H1 (cell line): ENCODE measurements around the gene PAX7. TPM values are rescaled to one million over a fixed set of nuclear protein-coding genes. Genes with fewer than 3 reads are reported as not detected.

Source experiments
- CTCF ChIA-PET: fragments of 300-600 bp; sonication (Branson Sonifier 250); formaldehyde crosslinking; loops from one replicate; lab custom pipeline; 2021; ENCODE audit not compliant: partially characterized antibody; lab: Charles Lee
- POLR2A ChIA-PET: fragments of 300-600 bp; sonication (Branson Sonifier 250); formaldehyde crosslinking; loops from one replicate; lab custom pipeline; 2021; ENCODE audit warnings: inconsistent platforms; ENCODE audit not compliant: partially characterized antibody; lab: Charles Lee
- DNase-seq, 2 experiments: peaks; one replicate each; pipeline versions ENCODE4 v3.0.0 to v3.0.0-alpha.2; 2010 to 2022; ENCODE audit warnings: low spot score in 2 of 2, low read depth in 1 of 2, mixed read lengths in 1 of 2
- FAIRE-seq: peaks from 2 replicates; lab custom pipeline; 2011; peaks lifted over from hg19 to GRCh38; lab: Jason Lieb, UNC
- H2AFZ ChIP-seq: 2 replicates; pipeline ENCODE4 v1.8.1; 2012; ENCODE audit warnings: low read length, inconsistent platforms
- H2AK5ac ChIP-seq: 2 replicates; pipeline ENCODE4 v1.6.1; 2013; ENCODE audit warnings: low read depth, low read length
- H2BK120ac ChIP-seq: replicated peaks from 2 replicates; pipeline ENCODE3; 2013; ENCODE audit warnings: low read depth, low read length, inconsistent platforms
- H2BK12ac ChIP-seq: 2 replicates; pipeline ENCODE4 v1.6.1; 2013; ENCODE audit warnings: low read depth, low read length
- H2BK15ac ChIP-seq: 2 replicates; pipeline ENCODE4 v1.6.1; 2013; ENCODE audit warnings: low read length
- H2BK20ac ChIP-seq: 2 replicates; pipeline ENCODE4 v1.6.1; 2013; ENCODE audit warnings: low read length
- H2BK5ac ChIP-seq: 2 replicates; pipeline ENCODE4 v1.6.1; 2013; ENCODE audit warnings: low read depth, low read length
- H3K14ac ChIP-seq: 2 replicates; pipeline ENCODE4 v1.6.1; 2013; ENCODE audit warnings: inconsistent platforms; ENCODE audit not compliant: insufficient read length
- H3K18ac ChIP-seq: 2 replicates; pipeline ENCODE4 v1.6.1; 2013; ENCODE audit warnings: low read length; ENCODE audit errors: extremely low read depth
- H3K23ac ChIP-seq: 2 replicates; pipeline ENCODE4 v1.6.1; 2013; ENCODE audit warnings: inconsistent platforms; ENCODE audit not compliant: insufficient read length
- H3K23me2 ChIP-seq: 2 replicates; pipeline ENCODE4 v1.6.1; 2013; ENCODE audit warnings: low read depth, low read length
- H3K27ac ChIP-seq: 2 replicates; pipeline ENCODE4 v1.6.1; 2011; ENCODE audit warnings: low read depth, low read length, inconsistent platforms
- H3K27me3 ChIP-seq, 4 experiments: replicated peaks in 1 of 4; 1 replicate in 1 of 4; 2 replicates in 3 of 4; pipeline versions ENCODE4 v1.6.1 to v1.8.1; 2011 to 2013; ENCODE audit warnings: low read length in 3 of 4, mild to moderate bottlenecking in 3 of 4, inconsistent platforms in 2 of 4, mixed read lengths in 2 of 4, moderate library complexity in 1 of 4; ENCODE audit not compliant: control insufficient read depth in 3 of 4, insufficient read depth in 3 of 4; ENCODE audit errors: extremely low read depth in 1 of 4
- H3K36me3 ChIP-seq, 4 experiments: 2 replicates each; pipeline versions ENCODE4 v1.6.1 to v1.8.1; 2011 to 2013; ENCODE audit warnings: mild to moderate bottlenecking in 4 of 4, low read length in 3 of 4, moderate library complexity in 2 of 4, control low read depth in 1 of 4, inconsistent platforms in 1 of 4; ENCODE audit not compliant: insufficient read depth in 4 of 4, control insufficient read depth in 2 of 4
- H3K4ac ChIP-seq: replicated peaks from 2 replicates; pipeline ENCODE3; 2013; ENCODE audit warnings: low read length, low read depth, mixed read lengths, inconsistent platforms; ENCODE audit not compliant: insufficient read length
- H3K4me1 ChIP-seq, 4 experiments: replicated peaks in 1 of 4; 1 replicate in 1 of 4; 2 replicates in 3 of 4; pipeline versions ENCODE4 v1.6.1 to v1.8.1; 2011 to 2013; ENCODE audit warnings: low read length in 3 of 4, inconsistent platforms in 2 of 4, mixed read lengths in 1 of 4; ENCODE audit not compliant: insufficient read depth in 4 of 4, control insufficient read depth in 3 of 4
- H3K4me2 ChIP-seq, 2 experiments: 2 replicates each; pipeline versions ENCODE4 v1.6.1 to v1.8.1; 2011 to 2013; ENCODE audit warnings: low read depth in 2 of 2, low read length in 2 of 2, control low read depth in 1 of 2, inconsistent platforms in 1 of 2, mild to moderate bottlenecking in 1 of 2; ENCODE audit not compliant: insufficient read depth in 1 of 2
- H3K4me3 ChIP-seq, 4 experiments: fragments of 200-600, 300-600 bp in 1 of 4; sonication (generic), shearing (Covaris generic), sonication (Bioruptor Twin) in 1 of 4; 2 replicates each; pipeline versions ENCODE4 v1.5.1 to v1.8.1; 2011 to 2016; ENCODE audit warnings: low read length in 4 of 4, low read depth in 3 of 4, control low read depth in 2 of 4, inconsistent platforms in 2 of 4, mild to moderate bottlenecking in 2 of 4, mixed read lengths in 1 of 4, moderate library complexity in 1 of 4; ENCODE audit not compliant: insufficient read depth in 2 of 4; ENCODE audit errors: extremely low read depth in 1 of 4
- H3K56ac ChIP-seq: replicated peaks from 2 replicates; pipeline ENCODE3; 2013; ENCODE audit warnings: low read depth, mild to moderate bottlenecking, mixed read lengths, low read length, inconsistent platforms; ENCODE audit not compliant: insufficient read length
- H3K79me1 ChIP-seq: 2 replicates; pipeline ENCODE4 v1.6.1; 2013; ENCODE audit warnings: low read depth, low read length, control low read depth
- H3K79me2 ChIP-seq, 2 experiments: 2 replicates each; pipeline versions ENCODE4 v1.6.1 to v1.8.1; 2012 to 2013; ENCODE audit warnings: low read length in 2 of 2, mild to moderate bottlenecking in 2 of 2, inconsistent platforms in 1 of 2; ENCODE audit not compliant: insufficient read depth in 2 of 2, control insufficient read depth in 1 of 2
- H3K9ac ChIP-seq, 4 experiments: replicated peaks in 1 of 4; 1 replicate in 1 of 4; 2 replicates in 3 of 4; pipeline versions ENCODE4 v1.6.1 to v1.8.1; 2011 to 2013; ENCODE audit warnings: low read depth in 3 of 4, low read length in 3 of 4, control low read depth in 2 of 4, mild to moderate bottlenecking in 2 of 4, moderate library complexity in 2 of 4, inconsistent platforms in 1 of 4; ENCODE audit errors: extremely low read depth in 1 of 4
- H3K9me3 ChIP-seq, 2 experiments: 2 replicates each; pipeline versions ENCODE4 v1.6.1 to v1.8.1; 2012 to 2013; ENCODE audit warnings: mild to moderate bottlenecking in 2 of 2, moderate library complexity in 2 of 2, control low read depth in 1 of 2, inconsistent platforms in 1 of 2, low read depth in 1 of 2, low read length in 1 of 2, mixed read lengths in 1 of 2; ENCODE audit not compliant: insufficient read depth in 2 of 2
- H4K20me1 ChIP-seq, 2 experiments: replicated peaks in 1 of 2; 2 replicates each; pipeline versions ENCODE3 to v1.8.1; 2011 to 2013; ENCODE audit warnings: inconsistent platforms in 2 of 2, low read length in 2 of 2, mild to moderate bottlenecking in 1 of 2; ENCODE audit not compliant: insufficient read depth in 2 of 2, control insufficient read depth in 1 of 2
- H4K5ac ChIP-seq: 2 replicates; pipeline ENCODE4 v1.6.1; 2013; ENCODE audit warnings: low read length, low read depth, mixed read lengths, inconsistent platforms; ENCODE audit not compliant: insufficient read length
- H4K8ac ChIP-seq: 2 replicates; pipeline ENCODE4 v1.8.0; 2013; ENCODE audit warnings: mild to moderate bottlenecking, moderate library complexity, low read length, inconsistent platforms; ENCODE audit not compliant: insufficient read depth; ENCODE audit errors: extremely low read depth
- H4K91ac ChIP-seq: replicated peaks from 2 replicates; pipeline ENCODE3; 2013; ENCODE audit warnings: low read length, mixed read lengths, inconsistent platforms; ENCODE audit not compliant: insufficient read length
- JUN ChIP-seq: IDR thresholded peaks from 2 replicates; pipeline ENCODE4 v1.6.1; 2011; ENCODE audit warnings: low read depth, mild to moderate bottlenecking, improper control_type of control experiment, low read length
- TAF1 ChIP-seq: IDR thresholded peaks from 2 replicates; pipeline ENCODE4 v1.6.1; 2011; ENCODE audit warnings: mild to moderate bottlenecking, low read depth, low read length
- WGBS, 2 experiments: shearing (Covaris generic) in 1 of 2; methylation state at CpG; one replicate each; pipeline versions ENCODE4 v1.1.6 to v1.1.7; 2013 to 2015; ENCODE audit warnings: low lambda C conversion rate in 2 of 2, mixed read lengths in 2 of 2, inconsistent platforms in 1 of 2, low coverage in 1 of 2, missing lambda C conversion rate in 1 of 2; ENCODE audit not compliant: insufficient replicate concordance in 2 of 2, insufficient coverage in 1 of 2, insufficient read length in 1 of 2; ENCODE audit errors: extremely low coverage in 1 of 2, missing lambda C conversion rate in 1 of 2; 5-methylcytosine and 5-hydroxymethylcytosine counted together
- polyA plus RNA-seq, 7 experiments: library from polyadenylated mRNA; depleted of rRNA in 3 of 7; stranded (reverse) in 5 of 7; unstranded in 2 of 7; fragments of >200 nt in 5 of 7; fragments of 200-250 nt in 2 of 7; gene quantifications; 1 replicate in 5 of 7; 2 replicates in 1 of 7; 4 replicates in 1 of 7; pipeline versions ENCODE4 v1.2.1 to v1.2.3, GENCODE V29; 2011 to 2013; ENCODE audit warnings: missing spikeins in 2 of 7, mixed read lengths in 2 of 7
- total RNA-seq: library from RNA; stranded (reverse); fragmentation: NEBNext Ultra II Directional; extraction: Animal tissue kit (Norgen Biotek cat#: 25700); gene quantifications from 2 replicates; pipeline ENCODE4 v1.2.1, GENCODE V29; 2021
- TF ChIP-seq, protein P1 (sequence below), 3 experiments: IDR thresholded peaks; 1 replicate in 2 of 3; 2 replicates in 1 of 3; pipeline versions ENCODE4 v1.5.1 to v1.6.1; 2011; ENCODE audit warnings: low read length in 3 of 3, mild to moderate bottlenecking in 3 of 3, inconsistent platforms in 2 of 3, low read depth in 1 of 3, moderate library complexity in 1 of 3; ENCODE audit not compliant: insufficient read depth in 1 of 3; ENCODE audit errors: control extremely low read depth in 1 of 3

PAX7 gene
- total and polyA plus RNA-seq, 2 of the 8 experiments (the other 6 are each of a cell fraction or from before 2014, with no cell fraction given) = not detected

DNA sequence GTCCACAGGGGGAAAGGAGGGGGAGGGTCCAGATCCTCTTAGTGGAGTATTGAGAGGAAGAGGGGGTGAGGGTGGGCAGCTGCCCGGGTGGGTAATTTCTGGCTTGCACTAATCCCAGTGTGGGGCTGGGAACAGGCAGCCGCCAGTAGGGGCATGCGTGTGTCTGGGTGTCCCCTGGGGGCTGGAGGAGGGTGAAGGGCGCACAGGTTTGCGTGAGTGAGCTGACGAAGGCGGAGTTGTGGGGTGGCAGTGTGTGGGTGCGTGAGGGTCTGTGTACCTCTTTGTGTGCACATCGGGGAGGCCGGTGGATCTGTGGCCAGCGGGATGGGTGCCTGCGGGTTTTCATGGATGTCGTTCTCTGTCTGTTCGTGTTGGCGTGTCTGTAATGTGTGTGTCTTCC is 97.3 kb downstream of the PAX7 start:
- Histone ChIP-seq H2BK5ac (no peak overlapping the region; the same call in 1 of the 2 replicates), H3K79me2 (no peaks in the 10 kb centered on the region), H2AK5ac (peak overlapping the region; percentile 16), H4K5ac (no peak overlapping the region), H3K4me3 (no peak overlapping the region), H4K91ac (no peak overlapping the region), H2BK15ac (no peak overlapping the region), H2BK20ac (no peak overlapping the region), H3K36me3 (no peaks in the 10 kb centered on the region), H3K23ac (no peak overlapping the region), H3K18ac (no peak overlapping the region), H3K4ac (no peak overlapping the region), H3K27me3 (peaks cover 0 to 10% (median 4%) of the 10 kb centered on the region in 4 experiments; a peak in 4 of 7 replicates), H4K8ac (peak overlapping the region; percentile 51; the same call in 1 of the 2 replicates), H3K79me1 (no peaks in the 10 kb centered on the region), H3K4me2 (no peak overlapping the region), H3K4me1 (peaks cover 0 to 13% (median 3%) of the 10 kb centered on the region in 4 experiments; a peak in 3 of 7 replicates), H3K14ac (no peak overlapping the region), H3K9me3 (no peaks in the 10 kb centered on the region), H3K9ac (no peak overlapping the region), H2BK12ac (no peak overlapping the region), H3K56ac (no peak overlapping the region), H2BK120ac (no peak overlapping the region), H4K20me1 (peaks cover 0 to 3% of the 10 kb centered on the region in 2 experiments), H2AFZ (no peak overlapping the region), H3K27ac (no peak overlapping the region), H3K23me2 (peaks cover 1% of the 10 kb centered on the region; the same call in 1 of the 2 replicates)
- 82% methylated on average over 10 of the region's 15 CpGs; no CpG with 5 or more reads in 1 of the 2 experiments for WGBS, 2 experiments
- no peak for FAIRE-seq
- POLR2A ChIA-PET = interaction anchor here (0.7 kb wide), 1 partner anchor 122 kb away, joined by 4 read pairs; no protein-coding TSS in a partner anchor
- TF ChIP-seq TAF1 = no peak
- TF ChIP-seq, protein P1, sequence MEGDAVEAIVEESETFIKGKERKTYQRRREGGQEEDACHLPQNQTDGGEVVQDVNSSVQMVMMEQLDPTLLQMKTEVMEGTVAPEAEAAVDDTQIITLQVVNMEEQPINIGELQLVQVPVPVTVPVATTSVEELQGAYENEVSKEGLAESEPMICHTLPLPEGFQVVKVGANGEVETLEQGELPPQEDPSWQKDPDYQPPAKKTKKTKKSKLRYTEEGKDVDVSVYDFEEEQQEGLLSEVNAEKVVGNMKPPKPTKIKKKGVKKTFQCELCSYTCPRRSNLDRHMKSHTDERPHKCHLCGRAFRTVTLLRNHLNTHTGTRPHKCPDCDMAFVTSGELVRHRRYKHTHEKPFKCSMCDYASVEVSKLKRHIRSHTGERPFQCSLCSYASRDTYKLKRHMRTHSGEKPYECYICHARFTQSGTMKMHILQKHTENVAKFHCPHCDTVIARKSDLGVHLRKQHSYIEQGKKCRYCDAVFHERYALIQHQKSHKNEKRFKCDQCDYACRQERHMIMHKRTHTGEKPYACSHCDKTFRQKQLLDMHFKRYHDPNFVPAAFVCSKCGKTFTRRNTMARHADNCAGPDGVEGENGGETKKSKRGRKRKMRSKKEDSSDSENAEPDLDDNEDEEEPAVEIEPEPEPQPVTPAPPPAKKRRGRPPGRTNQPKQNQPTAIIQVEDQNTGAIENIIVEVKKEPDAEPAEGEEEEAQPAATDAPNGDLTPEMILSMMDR (IDR thresholded peaks at IDR 0.05; ENCODE audit: control extremely low read depth in 1 of 3, insufficient read depth in 1 of 3, low read depth in 1 of 3, low read length in 3 of 3) = peak in 1 of 3 experiments; percentile 36; a peak in 1 of 4 replicates
- no peak for TF ChIP-seq JUN
- DNase-seq = no peak
- CTCF ChIA-PET = interaction anchor here (0.8 to 1.6 kb wide), 4 partner anchors 11 to 69 kb away, joined by 3 to 6 read pairs (median 4); no protein-coding TSS in a partner anchor
